Endothelial cell of umbilical vein (primary cell): ENCODE data around the gene MGAT5. TPM values are rescaled to one million over a fixed set of nuclear protein-coding genes. Genes with fewer than 3 reads are reported as not detected.

Experiments
- BruUV-seq: library from RNA; stranded (reverse); fragments of 400-500 nt; replicated peaks from 2 replicates; lab custom pipeline; 2021; lab: Mats Ljungman, UMichigan
- CTCF ChIA-PET: fragments of 300-600, 350-600 bp; sonication (Branson Sonifier 250); formaldehyde crosslinking; loops from one replicate; lab custom pipeline; 2021; ENCODE audit warnings: antibody characterized with exemption, inconsistent platforms; lab: Charles Lee
- POLR2A ChIA-PET: fragments of 300-600, 350-600 bp; sonication (Branson Sonifier 250); formaldehyde crosslinking; loops from one replicate; lab custom pipeline; 2021; ENCODE audit warnings: antibody characterized with exemption, inconsistent platforms; lab: Charles Lee
- DNase-seq: peaks from one replicate; pipeline ENCODE4 v3.0.0-alpha.2; 2011; ENCODE audit warnings: low read depth, low spot score
- FAIRE-seq: peaks from 2 replicates; lab custom pipeline; 2011; peaks lifted over from hg19 to GRCh38; lab: Jason Lieb, UNC
- H2AFZ ChIP-seq: 2 replicates; pipeline ENCODE4 v1.6.0; 2012; ENCODE audit warnings: low read depth, low read length, control low read depth, inconsistent platforms
- H3K27ac ChIP-seq: 2 replicates; pipeline ENCODE4 v1.5.1; 2011; ENCODE audit warnings: low read depth, mild to moderate bottlenecking, control low read depth, low read length, moderate library complexity; ENCODE audit not compliant: insufficient read depth
- H3K27me3 ChIP-seq, 2 experiments: 2 replicates each; pipeline versions ENCODE4 v1.6.0 to v1.6.1; 2011; ENCODE audit warnings: low read length in 2 of 2, mixed read lengths in 1 of 2; ENCODE audit not compliant: control insufficient read depth in 2 of 2, insufficient read depth in 2 of 2
- H3K36me3 ChIP-seq, 2 experiments: 2 replicates in 1 of 2; 3 replicates in 1 of 2; pipeline ENCODE4 v1.5.1; 2011; ENCODE audit warnings: low read length in 2 of 2, mild to moderate bottlenecking in 1 of 2, moderate library complexity in 1 of 2; ENCODE audit not compliant: control insufficient read depth in 2 of 2, insufficient read depth in 2 of 2; ENCODE audit errors: extremely low read depth in 1 of 2
- H3K4me1 ChIP-seq: 3 replicates; pipeline ENCODE4 v1.5.1; 2011; ENCODE audit warnings: mild to moderate bottlenecking, low read length; ENCODE audit not compliant: control insufficient read depth, insufficient read depth; ENCODE audit errors: extremely low read depth
- H3K4me2 ChIP-seq: 2 replicates; pipeline ENCODE4 v1.6.1; 2011; ENCODE audit warnings: low read length, control low read depth, mixed read lengths; ENCODE audit not compliant: insufficient read depth
- H3K4me3 ChIP-seq, 3 experiments: fragments of 200-600 bp in 1 of 3; sonication (generic), shearing (Covaris generic) in 1 of 3; replicated peaks in 1 of 3; 2 replicates each; pipeline ENCODE4 v1.5.1; 2011 to 2016; ENCODE audit warnings: control low read depth in 3 of 3, low read length in 3 of 3, mild to moderate bottlenecking in 2 of 3, inconsistent platforms in 1 of 3, low read depth in 1 of 3, moderate library complexity in 1 of 3; ENCODE audit not compliant: insufficient read depth in 1 of 3
- H3K79me2 ChIP-seq: 2 replicates; pipeline ENCODE4 v1.6.0; 2012; ENCODE audit warnings: low read length, inconsistent platforms; ENCODE audit not compliant: control insufficient read depth, insufficient read depth
- H3K9ac ChIP-seq: replicated peaks from 2 replicates; pipeline ENCODE3; 2011; ENCODE audit warnings: low read length, control low read depth; ENCODE audit not compliant: insufficient read depth; ENCODE audit errors: extremely low read depth
- H3K9me1 ChIP-seq: replicated peaks from 3 replicates; pipeline ENCODE4 v1.6.0; 2011; ENCODE audit warnings: mild to moderate bottlenecking, low read length; ENCODE audit not compliant: control insufficient read depth, insufficient read depth; ENCODE audit errors: extremely low read depth
- H3K9me3 ChIP-seq: replicated peaks from 2 replicates; pipeline ENCODE4 v1.5.1; 2012; ENCODE audit warnings: low read length, inconsistent platforms; ENCODE audit not compliant: control insufficient read depth, insufficient read depth
- H4K20me1 ChIP-seq: replicated peaks from 2 replicates; pipeline ENCODE3; 2011; ENCODE audit warnings: mild to moderate bottlenecking, low read length; ENCODE audit not compliant: control insufficient read depth, insufficient read depth; ENCODE audit errors: extremely low read depth
- CTCF ChIP-seq, 2 donors: IDR thresholded peaks; 1 replicate in 1 of 2; 2 replicates in 1 of 2; pipeline ENCODE4 v1.5.1; 2011; ENCODE audit warnings: low read length in 2 of 2, mild to moderate bottlenecking in 2 of 2, moderate library complexity in 2 of 2, control low read depth in 1 of 2, inconsistent platforms in 1 of 2, low read depth in 1 of 2; ENCODE audit not compliant: insufficient read depth in 1 of 2; ENCODE audit errors: extremely low read depth in 1 of 2
- EZH2 ChIP-seq: IDR thresholded peaks from 2 replicates; pipeline ENCODE4 v1.6.1; 2012; ENCODE audit warnings: borderline replicate concordance, low read depth, mild to moderate bottlenecking, moderate library complexity, low read length, inconsistent platforms; ENCODE audit not compliant: severe bottlenecking
- FOS ChIP-seq: IDR thresholded peaks from 2 replicates; pipeline ENCODE4 v1.6.1; 2011; ENCODE audit warnings: mild to moderate bottlenecking, low read length, moderate library complexity, borderline replicate concordance; ENCODE audit not compliant: insufficient read depth
- GATA2 ChIP-seq: IDR thresholded peaks from 2 replicates; pipeline ENCODE4 v1.7.0; 2011; ENCODE audit warnings: low read depth, mild to moderate bottlenecking, moderate library complexity, mixed read lengths, low read length; ENCODE audit not compliant: insufficient read length, insufficient read depth
- JUN ChIP-seq: IDR thresholded peaks from 2 replicates; pipeline ENCODE4 v1.6.1; 2011; ENCODE audit warnings: borderline replicate concordance, low read depth; ENCODE audit not compliant: insufficient read length, insufficient read depth
- MAX ChIP-seq: IDR thresholded peaks from 2 replicates; pipeline ENCODE4 v1.6.1; 2011; ENCODE audit not compliant: insufficient read depth, insufficient read length
- MYC ChIP-seq: IDR thresholded peaks from one replicate; pipeline ENCODE4 v1.6.1; 2011; ENCODE audit warnings: mild to moderate bottlenecking, low read depth, low read length
- POLR2A ChIP-seq: IDR thresholded peaks from 2 replicates; pipeline ENCODE4 v1.6.1; 2012; ENCODE audit warnings: low read depth, mild to moderate bottlenecking, control low read depth, low read length
- POLR2AphosphoS5 ChIP-seq: IDR thresholded peaks from 2 replicates; pipeline ENCODE4 v1.6.1; 2012; ENCODE audit warnings: low read depth, mild to moderate bottlenecking, control low read depth, low read length, moderate library complexity; ENCODE audit not compliant: insufficient read depth
- dilution Hi-C: fragments of 300-500 bp; cut with MboI; formaldehyde crosslinking; loops from one replicate; pipeline ENCODE4 v1.15.0; 2019; ENCODE audit warnings: low sequenced_read_pairs; ENCODE audit not compliant: extremely low pct_ligation_motif_present
- intact Hi-C: fragments of 100-400 bp; cut with micrococcal nuclease; formaldehyde crosslinking; loops from one replicate; pipeline ENCODE4 v1.10.0; 2022
- polyA plus RNA-seq, 4 experiments: library from polyadenylated mRNA; depleted of rRNA in 3 of 4; stranded (reverse) in 3 of 4; unstranded in 1 of 4; fragments of >200 nt; gene quantifications; 2 replicates each; pipeline versions ENCODE4 v1.2.1 to v1.2.3, GENCODE V29; 2011 to 2012; ENCODE audit warnings: missing spikeins in 1 of 4
- total RNA-seq: library from RNA; stranded (reverse); gene quantifications from 2 replicates; pipeline ENCODE4 v1.2.3, GENCODE V29; 2021

Gene MGAT5
- total and polyA plus RNA-seq, 2 donors (not counting 3 experiments of a cell fraction or from before 2014, with no cell fraction given): 17.7 to 84.1 TPM

GRCh38 chr2:134275058-134275862 is 21.4 kb downstream of the MGAT5 start:
- Histone ChIP-seq H3K9me3 (no peaks in the 10 kb centered on the region), H3K4me3 (no peak overlapping the region), H4K20me1 (no peaks in the 10 kb centered on the region), H3K4me1 (peaks cover 5% of the 10 kb centered on the region), H3K36me3 (no peaks in the 10 kb centered on the region), H3K4me2 (no peak overlapping the region), H3K27me3 (no peaks in the 10 kb centered on the region), H3K79me2 (no peaks in the 10 kb centered on the region), H3K9ac (no peak overlapping the region), H3K27ac (no peak overlapping the region), H2AFZ (no peak overlapping the region), H3K9me1 (no peaks in the 10 kb centered on the region)
- no peak for TF ChIP-seq GATA2
- TF ChIP-seq POLR2A: no peak
- TF ChIP-seq EZH2: no peak
- no peak for TF ChIP-seq POLR2AphosphoS5
- TF ChIP-seq MYC: no peak
- TF ChIP-seq CTCF (IDR thresholded peaks at IDR 0.05; ENCODE audit: extremely low read depth in 1 of 2, insufficient read depth in 1 of 2, low read depth in 1 of 2, low read length in 2 of 2): no peak
- no peak for TF ChIP-seq FOS
- TF ChIP-seq JUN: no peak
- no peak for TF ChIP-seq MAX
- no TSS peak for BruUV-seq
- CTCF ChIA-PET: no interaction called here
- dilution Hi-C loops: no loop called here
- POLR2A ChIA-PET: no interaction called here
- intact Hi-C loops: no loop called here
- DNase-seq (no peak), FAIRE-seq (no peak)
